H9 (cell line): ENCODE data around the gene NCKAP5. TPM values are rescaled to one million over a fixed set of nuclear protein-coding genes. Genes with fewer than 3 reads are reported as not detected.

Experiments
- DNase-seq: peaks from one replicate; pipeline ENCODE4 v3.0.0-alpha.2; 2017
- H2AFZ ChIP-seq: one replicate; pipeline ENCODE4 v1.6.1; 2013; ENCODE audit warnings: mild to moderate bottlenecking, low read length, control low read depth, moderate library complexity
- H2AK5ac ChIP-seq: 2 replicates; pipeline ENCODE4 v1.6.1; 2013; ENCODE audit warnings: low read length, control low read depth, mixed read lengths; ENCODE audit not compliant: insufficient read length
- H2BK120ac ChIP-seq: one replicate; pipeline ENCODE4 v1.6.1; 2013; ENCODE audit warnings: low read depth, mild to moderate bottlenecking, low read length, control low read depth, inconsistent platforms; ENCODE audit not compliant: poor library complexity, severe bottlenecking
- H2BK12ac ChIP-seq: 2 replicates; pipeline ENCODE4 v1.6.1; 2013; ENCODE audit warnings: low read length, control low read depth, mixed read lengths, low read depth; ENCODE audit not compliant: insufficient read length
- H2BK15ac ChIP-seq: 2 replicates; pipeline ENCODE4 v1.6.1; 2013; ENCODE audit warnings: low read depth, low read length, control low read depth
- H2BK20ac ChIP-seq: one replicate; pipeline ENCODE4 v1.6.1; 2013; ENCODE audit warnings: low read depth, mild to moderate bottlenecking, low read length, control low read depth, inconsistent platforms; ENCODE audit not compliant: poor library complexity, severe bottlenecking
- H2BK5ac ChIP-seq: 2 replicates; pipeline ENCODE4 v1.6.1; 2013; ENCODE audit warnings: low read length, control low read depth, mixed read lengths; ENCODE audit not compliant: insufficient read length
- H3K14ac ChIP-seq: 2 replicates; pipeline ENCODE4 v1.6.1; 2013; ENCODE audit warnings: low read length, control low read depth; ENCODE audit not compliant: insufficient read depth
- H3K18ac ChIP-seq: 2 replicates; pipeline ENCODE4 v1.6.1; 2013; ENCODE audit warnings: low read depth, mild to moderate bottlenecking, mixed read lengths, low read length, control low read depth; ENCODE audit not compliant: insufficient read length
- H3K23ac ChIP-seq: 2 replicates; pipeline ENCODE4 v1.6.1; 2013; ENCODE audit warnings: low read length, control low read depth, mixed read lengths, low read depth; ENCODE audit not compliant: insufficient read length
- H3K23me2 ChIP-seq: 2 replicates; pipeline ENCODE4 v1.6.1; 2013; ENCODE audit warnings: low read depth, mild to moderate bottlenecking, mixed read lengths, low read length, control low read depth; ENCODE audit not compliant: insufficient read length, poor library complexity, severe bottlenecking
- H3K27ac ChIP-seq: 2 replicates; pipeline ENCODE4 v1.5.1; 2013; ENCODE audit warnings: low read length, control low read depth, mixed read lengths, low read depth; ENCODE audit not compliant: insufficient read length
- H3K27me3 ChIP-seq: 2 replicates; pipeline ENCODE4 v1.6.1; 2013; ENCODE audit warnings: low read length, control low read depth, inconsistent platforms; ENCODE audit not compliant: insufficient read depth
- H3K4ac ChIP-seq: 2 replicates; pipeline ENCODE4 v1.6.1; 2013; ENCODE audit warnings: low read depth, mild to moderate bottlenecking, control low read depth, inconsistent platforms, low read length, moderate library complexity
- H3K4me1 ChIP-seq: 2 replicates; pipeline ENCODE4 v1.6.1; 2013; ENCODE audit warnings: low read length, control low read depth, inconsistent platforms; ENCODE audit not compliant: insufficient read depth
- H3K4me2 ChIP-seq: 2 replicates; pipeline ENCODE4 v1.6.1; 2013; ENCODE audit warnings: low read length, control low read depth, mixed read lengths; ENCODE audit not compliant: insufficient read length, insufficient read depth
- H3K56ac ChIP-seq: 2 replicates; pipeline ENCODE4 v1.6.1; 2013; ENCODE audit warnings: low read depth, mild to moderate bottlenecking, mixed read lengths, low read length, control low read depth; ENCODE audit not compliant: insufficient read length
- H3K79me1 ChIP-seq: 2 replicates; pipeline ENCODE4 v1.6.1; 2013; ENCODE audit warnings: low read depth, mild to moderate bottlenecking, moderate library complexity, low read length, control low read depth, inconsistent platforms; ENCODE audit not compliant: insufficient read depth, poor library complexity, severe bottlenecking
- H3K79me2 ChIP-seq: 2 replicates; pipeline ENCODE4 v1.6.1; 2013; ENCODE audit warnings: low read length, control low read depth, inconsistent platforms; ENCODE audit not compliant: insufficient read depth
- H3K9ac ChIP-seq: 2 replicates; pipeline ENCODE4 v1.6.1; 2013; ENCODE audit warnings: low read length, control low read depth, mixed read lengths; ENCODE audit not compliant: insufficient read length; ENCODE audit errors: extremely low read depth
- H3K9me3 ChIP-seq: one replicate; pipeline ENCODE4 v1.6.1; 2013; ENCODE audit warnings: low read depth, low read length, inconsistent platforms; ENCODE audit not compliant: control insufficient read depth
- H3T11ph ChIP-seq: one replicate; pipeline ENCODE4 v1.6.1; 2013; ENCODE audit warnings: mild to moderate bottlenecking, low read length, control low read depth, inconsistent platforms
- H4K20me1 ChIP-seq: one replicate; pipeline ENCODE4 v1.6.1; 2013; ENCODE audit not compliant: control insufficient read depth, insufficient read length, insufficient read depth
- H4K5ac ChIP-seq: 2 replicates; pipeline ENCODE4 v1.6.1; 2013; ENCODE audit warnings: low read depth, mild to moderate bottlenecking, mixed read lengths, low read length, control low read depth; ENCODE audit not compliant: insufficient read length
- H4K8ac ChIP-seq: replicated peaks from 2 replicates; pipeline ENCODE4 v1.6.1; 2013; ENCODE audit warnings: low read length, control low read depth, mixed read lengths, low read depth; ENCODE audit not compliant: insufficient read length
- H4K91ac ChIP-seq: 2 replicates; pipeline ENCODE4 v1.6.1; 2013; ENCODE audit warnings: low read depth, mild to moderate bottlenecking, moderate library complexity, mixed read lengths, low read length, control low read depth; ENCODE audit not compliant: insufficient read length
- H3K27ac Mint-ChIP-seq, 3 experiments: 2 replicates in 2 of 3; 3 replicates in 1 of 3; pipeline ENCODE4 v1.8.0; 2020 to 2021; ENCODE audit warnings: mixed read lengths in 3 of 3, mild to moderate bottlenecking in 1 of 3, moderate library complexity in 1 of 3
- H3K27me3 Mint-ChIP-seq: 2 replicates; pipeline ENCODE4 v1.8.0; 2021; ENCODE audit warnings: low read depth, mild to moderate bottlenecking, moderate library complexity, mixed read lengths
- H3K36me3 Mint-ChIP-seq, 3 experiments: 2 replicates in 2 of 3; 3 replicates in 1 of 3; pipeline ENCODE4 v1.8.0; 2020 to 2021; ENCODE audit warnings: low read depth in 3 of 3, mixed read lengths in 3 of 3; ENCODE audit not compliant: insufficient read depth in 1 of 3
- H3K4me1 Mint-ChIP-seq, 2 experiments: 2 replicates each; pipeline ENCODE4 v1.8.0; 2020; ENCODE audit warnings: mixed read lengths in 2 of 2
- H3K4me3 Mint-ChIP-seq, 2 experiments: 2 replicates in 1 of 2; 3 replicates in 1 of 2; pipeline ENCODE4 v1.8.0; 2020 to 2021; ENCODE audit warnings: mild to moderate bottlenecking in 2 of 2, mixed read lengths in 2 of 2, moderate library complexity in 1 of 2
- H3K9me3 Mint-ChIP-seq, 2 experiments: 2 replicates in 1 of 2; 3 replicates in 1 of 2; pipeline ENCODE4 v1.8.0; 2020; ENCODE audit warnings: mild to moderate bottlenecking in 2 of 2, mixed read lengths in 2 of 2, moderate library complexity in 1 of 2
- total RNA-seq: library from RNA; stranded (reverse); gene quantifications from 2 replicates; pipeline ENCODE4 v1.2.1, GENCODE V29; 2021
- TF ChIP-seq, protein P1 (sequence below): fragments of 200-600 bp; sonication (generic); conservative IDR thresholded peaks from 3 replicates; pipeline ENCODE4 v1.8.0; 2021; ENCODE audit warnings: antibody characterized with exemption, mild to moderate bottlenecking

Gene NCKAP5
- total RNA-seq, 1 experiment from 2014 or later, result 0.26 TPM

- Histone ChIP-seq H3K14ac (no peak overlapping the region), H3K27ac (no peak overlapping the region), H3T11ph (no peak overlapping the region), H3K9ac (no peak overlapping the region), H4K91ac (no peak overlapping the region), H2BK15ac (no peak overlapping the region), H2BK12ac (no peak overlapping the region), H3K4me1 (no peaks in the 10 kb centered on the region), H3K56ac (no peak overlapping the region), H3K18ac (no peak overlapping the region), H2BK20ac (no peak overlapping the region), H4K8ac (no peak overlapping the region), H3K23me2 (no peaks in the 10 kb centered on the region), H3K4ac (no peak overlapping the region), H2AFZ (no peak overlapping the region), H3K23ac (no peak overlapping the region), H3K27me3 (no peaks in the 10 kb centered on the region), H2BK120ac (no peak overlapping the region), H2AK5ac (no peak overlapping the region), H4K5ac (no peak overlapping the region), H3K4me2 (no peak overlapping the region), H2BK5ac (no peak overlapping the region), H4K20me1 (no peaks in the 10 kb centered on the region), H3K79me2 (no peaks in the 10 kb centered on the region), H3K9me3 (no peaks in the 10 kb centered on the region), H3K79me1 (no peaks in the 10 kb centered on the region)
- no peaks in the 10 kb centered on the region for H3K9me3 Mint-ChIP-seq
- H3K4me1 Mint-ChIP-seq, result peaks cover 8 to 9% of the 10 kb centered on the region in 2 experiments
- TF ChIP-seq, protein P1, sequence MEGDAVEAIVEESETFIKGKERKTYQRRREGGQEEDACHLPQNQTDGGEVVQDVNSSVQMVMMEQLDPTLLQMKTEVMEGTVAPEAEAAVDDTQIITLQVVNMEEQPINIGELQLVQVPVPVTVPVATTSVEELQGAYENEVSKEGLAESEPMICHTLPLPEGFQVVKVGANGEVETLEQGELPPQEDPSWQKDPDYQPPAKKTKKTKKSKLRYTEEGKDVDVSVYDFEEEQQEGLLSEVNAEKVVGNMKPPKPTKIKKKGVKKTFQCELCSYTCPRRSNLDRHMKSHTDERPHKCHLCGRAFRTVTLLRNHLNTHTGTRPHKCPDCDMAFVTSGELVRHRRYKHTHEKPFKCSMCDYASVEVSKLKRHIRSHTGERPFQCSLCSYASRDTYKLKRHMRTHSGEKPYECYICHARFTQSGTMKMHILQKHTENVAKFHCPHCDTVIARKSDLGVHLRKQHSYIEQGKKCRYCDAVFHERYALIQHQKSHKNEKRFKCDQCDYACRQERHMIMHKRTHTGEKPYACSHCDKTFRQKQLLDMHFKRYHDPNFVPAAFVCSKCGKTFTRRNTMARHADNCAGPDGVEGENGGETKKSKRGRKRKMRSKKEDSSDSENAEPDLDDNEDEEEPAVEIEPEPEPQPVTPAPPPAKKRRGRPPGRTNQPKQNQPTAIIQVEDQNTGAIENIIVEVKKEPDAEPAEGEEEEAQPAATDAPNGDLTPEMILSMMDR, result no peak
- no peak for DNase-seq
- H3K4me3 Mint-ChIP-seq, result no peak overlapping the region
- H3K27ac Mint-ChIP-seq, result no peak overlapping the region
- peaks cover 1% of the 10 kb centered on the region; the same call in 1 of the 2 replicates for H3K27me3 Mint-ChIP-seq
- no peaks in the 10 kb centered on the region for H3K36me3 Mint-ChIP-seq
Measured at GRCh38 chr2:133439565-133439920, 128.7 kb downstream of the NCKAP5 start.
